ENCODE measurements around the gene VPS41.

VPS41 gene

DNA sequence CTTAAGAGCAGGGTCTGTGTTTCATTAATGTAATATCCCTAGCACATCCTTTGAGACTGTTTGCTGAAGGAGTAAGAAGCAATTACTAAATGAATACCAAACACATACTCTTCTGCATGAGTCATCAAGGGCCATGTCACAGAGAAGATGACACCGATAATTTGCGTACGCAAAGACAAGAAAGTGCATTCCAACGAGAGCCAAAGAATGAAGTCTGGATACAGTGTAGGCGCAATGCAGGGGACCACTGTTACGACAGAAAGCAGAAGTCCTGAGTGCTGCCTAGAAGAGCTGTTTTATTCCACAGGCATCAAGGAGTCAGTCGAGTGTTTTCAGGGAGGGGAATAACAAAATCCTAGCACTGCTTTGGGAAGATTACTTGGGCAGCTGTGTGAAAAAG, 62.7 kb downstream of the VPS41 start:
- no peak overlapping the region for H3K27ac ChIP-seq
- H3K9me3 ChIP-seq (ENCODE audit: severe bottlenecking), result no peaks in the 10 kb centered on the region
- no peak for DNase-seq
- H3K4me3 ChIP-seq (ENCODE audit: low read depth, low read length), result no peak overlapping the region
- H3K27me3 ChIP-seq (ENCODE audit: insufficient read depth, low read depth, severe bottlenecking), result no peaks in the 10 kb centered on the region
- TF ChIP-seq, protein P1, sequence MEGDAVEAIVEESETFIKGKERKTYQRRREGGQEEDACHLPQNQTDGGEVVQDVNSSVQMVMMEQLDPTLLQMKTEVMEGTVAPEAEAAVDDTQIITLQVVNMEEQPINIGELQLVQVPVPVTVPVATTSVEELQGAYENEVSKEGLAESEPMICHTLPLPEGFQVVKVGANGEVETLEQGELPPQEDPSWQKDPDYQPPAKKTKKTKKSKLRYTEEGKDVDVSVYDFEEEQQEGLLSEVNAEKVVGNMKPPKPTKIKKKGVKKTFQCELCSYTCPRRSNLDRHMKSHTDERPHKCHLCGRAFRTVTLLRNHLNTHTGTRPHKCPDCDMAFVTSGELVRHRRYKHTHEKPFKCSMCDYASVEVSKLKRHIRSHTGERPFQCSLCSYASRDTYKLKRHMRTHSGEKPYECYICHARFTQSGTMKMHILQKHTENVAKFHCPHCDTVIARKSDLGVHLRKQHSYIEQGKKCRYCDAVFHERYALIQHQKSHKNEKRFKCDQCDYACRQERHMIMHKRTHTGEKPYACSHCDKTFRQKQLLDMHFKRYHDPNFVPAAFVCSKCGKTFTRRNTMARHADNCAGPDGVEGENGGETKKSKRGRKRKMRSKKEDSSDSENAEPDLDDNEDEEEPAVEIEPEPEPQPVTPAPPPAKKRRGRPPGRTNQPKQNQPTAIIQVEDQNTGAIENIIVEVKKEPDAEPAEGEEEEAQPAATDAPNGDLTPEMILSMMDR (IDR thresholded peaks at IDR 0.05; ENCODE audit: low read depth, low read length), result no peak
- H3K36me3 ChIP-seq, result no peaks in the 10 kb centered on the region

DNA sequence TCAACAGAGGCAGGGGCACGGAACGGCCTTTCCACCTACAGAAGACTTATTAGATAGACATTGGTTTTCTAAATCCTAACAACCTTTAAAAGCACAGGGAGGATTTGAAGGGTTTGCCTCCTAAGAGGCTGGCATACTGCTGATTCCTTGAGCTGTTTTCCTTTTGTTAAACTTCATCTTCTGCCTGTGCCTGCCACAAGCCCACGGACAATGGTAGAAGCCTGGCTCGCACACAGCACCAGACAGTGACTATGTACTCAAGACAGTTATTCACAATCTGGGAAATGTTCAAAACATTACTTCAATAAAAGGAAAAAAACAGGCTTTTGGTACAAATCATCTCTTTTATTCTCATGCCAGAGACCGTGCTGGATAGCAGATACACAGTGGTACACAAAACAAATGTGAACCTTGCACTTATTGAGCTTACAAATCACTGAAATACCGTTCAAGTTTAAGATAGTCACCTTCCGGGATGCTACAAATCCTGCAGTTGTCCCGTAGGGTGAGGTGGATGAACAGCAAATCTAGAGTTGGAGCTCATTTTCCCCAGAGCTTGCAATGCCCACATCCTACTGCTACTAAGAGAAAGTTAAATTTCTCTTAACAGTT, 63.9 kb downstream of the VPS41 start:
- H3K27me3 ChIP-seq (ENCODE audit: insufficient read depth, low read depth, severe bottlenecking), result no peaks in the 10 kb centered on the region
- DNase-seq, result no peak
- no peak overlapping the region for H3K27ac ChIP-seq
- H3K9me3 ChIP-seq (ENCODE audit: severe bottlenecking), result no peaks in the 10 kb centered on the region
- H3K4me3 ChIP-seq (ENCODE audit: low read depth, low read length), result no peak overlapping the region
- TF ChIP-seq, protein P1 (IDR thresholded peaks at IDR 0.05; ENCODE audit: low read depth, low read length), result no peak
- no peaks in the 10 kb centered on the region for H3K36me3 ChIP-seq

DNA sequence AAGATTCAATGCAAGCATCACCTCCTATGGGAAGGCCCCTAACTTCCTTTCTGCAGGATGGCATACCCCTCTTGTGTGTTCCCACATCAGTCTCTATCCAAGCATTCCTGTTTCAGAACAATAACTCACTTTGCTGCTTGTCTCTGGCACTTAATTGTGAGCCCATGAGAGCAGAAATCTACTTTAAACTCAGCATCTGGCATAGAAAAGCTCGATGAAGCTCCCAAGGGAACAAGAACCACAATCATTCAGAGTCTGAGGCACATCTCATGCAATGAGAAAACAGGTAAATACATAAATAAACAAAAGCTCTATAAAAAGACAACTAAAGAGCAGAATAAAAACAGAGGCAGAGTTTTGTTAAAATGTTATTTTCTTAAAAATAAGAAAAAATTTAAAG, 66.2 kb downstream of the VPS41 start:
- Histone ChIP-seq H3K27me3 (ENCODE audit: insufficient read depth, low read depth, severe bottlenecking) (no peaks in the 10 kb centered on the region), H3K27ac (no peak overlapping the region), H3K9me3 (ENCODE audit: severe bottlenecking) (no peaks in the 10 kb centered on the region), H3K36me3 (no peaks in the 10 kb centered on the region), H3K4me3 (ENCODE audit: low read depth, low read length) (no peak overlapping the region)
- TF ChIP-seq, protein P1 (IDR thresholded peaks at IDR 0.05; ENCODE audit: low read depth, low read length), result no peak
- no peak for DNase-seq

DNA sequence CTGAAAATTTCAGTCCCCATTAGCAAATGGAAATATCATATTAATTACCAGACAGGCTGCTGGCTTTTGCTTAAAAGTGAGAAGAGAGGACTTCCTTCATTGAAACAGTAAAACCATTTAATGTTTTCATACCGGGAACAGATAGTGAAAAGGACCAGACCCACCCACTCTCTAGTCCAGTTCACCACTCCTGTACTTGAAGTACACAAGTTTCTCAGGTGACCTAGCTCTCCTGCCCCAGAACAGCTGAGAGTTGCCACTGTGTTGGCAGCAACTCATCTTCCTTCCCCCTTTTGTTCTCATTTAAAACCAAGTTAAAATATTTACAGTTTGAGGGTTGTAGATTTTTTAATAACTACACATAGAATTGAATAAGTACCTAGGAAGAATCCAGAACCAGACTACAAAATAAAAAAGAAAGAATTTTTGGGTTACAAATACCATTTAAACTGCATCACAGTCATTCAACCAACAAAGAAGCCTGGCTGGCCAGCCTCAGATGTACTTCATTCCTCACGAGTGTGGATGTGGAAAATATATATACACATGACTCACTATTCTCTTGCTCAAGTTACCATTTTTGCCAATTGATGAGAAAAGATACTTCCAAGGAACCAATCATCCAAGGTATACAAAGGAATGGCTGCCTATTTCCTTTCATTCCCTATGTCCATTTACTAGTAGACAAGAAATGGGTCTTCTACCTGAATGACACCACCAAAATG, 68.1 kb downstream of the VPS41 start:
- no peak for DNase-seq

DNA sequence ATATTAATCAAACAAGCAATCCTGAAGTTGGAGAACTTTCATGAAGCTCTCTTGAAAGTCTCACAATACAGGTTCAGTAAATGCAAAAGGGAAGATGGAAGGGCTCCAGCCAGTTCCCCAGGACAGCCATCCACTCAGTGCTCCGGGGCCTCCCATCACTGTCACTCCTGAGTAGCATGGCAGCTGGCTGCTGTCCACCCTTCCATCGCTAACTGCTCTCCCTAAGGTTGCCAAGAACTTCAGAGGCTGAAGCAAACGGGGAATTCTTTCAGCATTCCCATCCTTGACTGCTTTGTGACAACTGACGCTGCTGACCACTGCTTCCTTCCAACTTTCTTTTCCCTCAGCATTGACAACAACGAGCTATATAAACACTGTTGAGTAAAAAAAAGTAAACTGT, 69.1 kb downstream of the VPS41 start:
- Histone ChIP-seq H3K27me3 (ENCODE audit: insufficient read depth, low read depth, severe bottlenecking) (no peaks in the 10 kb centered on the region), H3K36me3 (no peaks in the 10 kb centered on the region), H3K27ac (no peak overlapping the region), H3K9me3 (ENCODE audit: severe bottlenecking) (peaks cover 2% of the 10 kb centered on the region), H3K4me3 (ENCODE audit: low read depth, low read length) (no peak overlapping the region)
- no peak for DNase-seq
- TF ChIP-seq, protein P1 (IDR thresholded peaks at IDR 0.05; ENCODE audit: low read depth, low read length), result no peak

More for the DNA sequence above, 68.1 kb downstream of the VPS41 start:
- TF ChIP-seq, protein P1 (IDR thresholded peaks at IDR 0.05; ENCODE audit: low read depth, low read length), result no peak
- H3K27ac ChIP-seq, result no peak overlapping the region
- no peaks in the 10 kb centered on the region for H3K27me3 ChIP-seq (ENCODE audit: insufficient read depth, low read depth, severe bottlenecking)
- H3K36me3 ChIP-seq, result no peaks in the 10 kb centered on the region
- no peak overlapping the region for H3K4me3 ChIP-seq (ENCODE audit: low read depth, low read length)
- H3K9me3 ChIP-seq (ENCODE audit: severe bottlenecking), result peaks cover 2% of the 10 kb centered on the region

Measured in WERI-Rb-1 (cell line).